HG03095 (cell line): ENCODE measurements around the gene SETDB2.
A peak's percentile ranks its signal among the peaks of the same experiment; 100 is the strongest.
"Not testable (repeated sequence)": the region's sequence is repeated elsewhere in the genome, so short reads cannot be mapped to it uniquely, and the experiment has no call there.

ENCODE experiments used
- ATAC-seq: cut with Tn5 transposase; IDR thresholded peaks from one replicate; pipeline ENCODE4 v1.9.1; 2021; ENCODE audit warnings: moderate library complexity; ENCODE audit not compliant: unreplicated experiment

The SETDB2 gene

DNA sequence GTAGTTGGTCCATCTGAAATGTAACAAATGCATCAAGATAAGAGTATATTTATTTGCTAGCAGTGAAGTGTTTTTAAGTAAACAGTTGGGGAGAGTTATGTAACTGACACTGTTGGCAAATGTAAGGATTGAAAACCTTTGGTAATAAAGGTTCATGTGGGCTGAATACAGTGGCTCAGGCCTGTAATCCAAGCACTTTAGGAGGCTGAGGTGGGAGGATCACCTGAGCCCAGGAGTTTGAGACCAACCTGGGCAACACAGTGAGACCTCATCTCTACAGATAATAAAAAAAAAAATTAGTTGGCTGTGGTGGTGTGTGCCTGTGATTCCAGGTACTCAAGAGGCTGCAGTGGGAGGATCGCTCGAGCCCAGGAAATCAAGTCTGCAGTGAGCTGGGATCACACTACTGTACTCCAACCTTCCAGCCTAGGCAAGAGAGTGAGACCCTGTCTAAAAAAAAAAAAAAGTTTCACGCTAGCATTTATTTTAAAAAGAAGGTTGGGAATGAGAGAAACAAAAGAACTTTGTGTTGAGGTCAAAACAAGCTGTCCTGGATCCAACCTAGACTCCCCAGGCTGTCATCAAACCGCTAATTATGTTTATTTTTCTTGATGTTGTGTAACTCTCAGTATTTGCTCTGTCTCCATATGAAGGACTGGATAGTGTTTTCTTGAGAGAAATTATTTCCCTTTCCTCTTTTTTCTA is 20.7 kb downstream of the SETDB2 start:
- ATAC-seq = no peak

DNA sequence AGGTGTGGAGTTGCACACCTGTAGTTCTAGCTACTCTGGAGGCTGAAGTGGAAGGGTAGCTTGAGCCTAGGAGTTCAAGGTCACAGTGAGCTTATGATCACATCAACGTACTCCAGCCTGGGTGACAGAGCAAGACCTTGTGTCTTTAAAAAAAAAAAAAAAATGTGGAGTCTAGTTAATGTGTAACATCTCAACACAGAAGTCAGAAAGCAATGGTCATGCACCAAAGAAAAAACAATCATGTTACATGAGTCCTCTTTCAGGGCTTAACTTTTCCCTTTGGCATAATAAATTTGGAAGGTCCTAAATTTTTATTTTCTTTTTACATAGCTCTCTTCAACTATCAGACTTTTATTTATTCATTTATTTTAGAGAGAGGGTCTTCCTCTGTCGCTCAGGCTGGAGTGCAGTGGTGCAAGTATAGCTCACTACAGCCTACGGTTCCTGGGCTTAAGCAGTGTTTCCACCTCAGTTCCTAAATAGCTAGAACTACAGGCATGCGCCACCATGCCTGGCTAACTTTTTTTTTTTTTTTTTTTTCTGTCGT is 22.3 kb downstream of the SETDB2 start:
- no peak for ATAC-seq

DNA sequence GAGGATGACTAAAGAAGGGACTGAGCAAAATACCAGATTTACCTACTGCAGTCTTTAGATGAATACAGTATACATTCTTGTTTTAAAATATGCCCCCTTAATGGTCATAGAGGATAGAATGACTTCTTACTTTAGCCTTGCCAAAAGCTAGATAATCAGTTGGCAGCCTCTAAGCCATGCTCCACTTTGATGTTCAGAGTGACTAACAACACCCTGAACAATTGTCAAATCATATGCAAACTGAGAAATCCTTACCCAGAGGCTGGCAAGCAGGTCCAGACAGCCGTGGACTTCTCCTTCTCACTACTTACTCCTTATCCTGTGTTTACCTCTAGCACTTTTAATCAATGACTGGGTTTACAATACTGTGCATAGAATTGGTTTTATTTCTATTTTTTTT is 28.1 kb downstream of the SETDB2 start:
- no peak for ATAC-seq

DNA sequence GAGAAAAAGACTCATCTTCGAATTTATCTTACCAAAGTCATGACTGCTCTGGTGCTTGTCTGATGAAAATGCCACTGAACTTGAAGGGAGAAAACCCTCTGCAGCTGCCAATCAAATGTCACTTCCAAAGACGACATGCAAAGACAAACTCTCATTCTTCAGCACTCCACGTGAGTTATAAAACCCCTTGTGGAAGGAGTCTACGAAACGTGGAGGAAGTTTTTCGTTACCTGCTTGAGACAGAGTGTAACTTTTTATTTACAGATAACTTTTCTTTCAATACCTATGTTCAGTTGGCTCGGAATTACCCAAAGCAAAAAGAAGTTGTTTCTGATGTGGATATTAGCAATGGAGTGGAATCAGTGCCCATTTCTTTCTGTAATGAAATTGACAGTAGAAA is 32.5 kb downstream of the SETDB2 start:
- no peak for ATAC-seq

DNA sequence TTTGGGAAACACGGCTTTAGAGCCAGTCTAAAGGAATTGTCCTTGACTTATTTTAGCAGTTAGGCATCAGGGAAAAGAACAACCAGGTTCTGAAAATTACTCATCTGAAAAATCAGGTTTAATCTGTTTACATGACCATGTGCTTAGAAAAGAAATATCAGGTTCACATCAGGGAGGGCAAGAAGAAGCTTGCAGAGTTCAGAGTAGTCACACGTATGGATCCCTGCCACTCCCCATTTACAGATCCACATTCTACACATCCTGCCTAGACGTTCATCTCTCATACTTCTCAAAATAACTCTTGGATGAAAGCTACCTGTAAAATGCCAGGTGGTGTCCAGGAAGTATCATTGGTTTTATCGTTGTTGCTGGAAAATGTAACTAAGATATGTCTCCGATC is 37.7 kb downstream of the SETDB2 start:
- no peak for ATAC-seq

DNA sequence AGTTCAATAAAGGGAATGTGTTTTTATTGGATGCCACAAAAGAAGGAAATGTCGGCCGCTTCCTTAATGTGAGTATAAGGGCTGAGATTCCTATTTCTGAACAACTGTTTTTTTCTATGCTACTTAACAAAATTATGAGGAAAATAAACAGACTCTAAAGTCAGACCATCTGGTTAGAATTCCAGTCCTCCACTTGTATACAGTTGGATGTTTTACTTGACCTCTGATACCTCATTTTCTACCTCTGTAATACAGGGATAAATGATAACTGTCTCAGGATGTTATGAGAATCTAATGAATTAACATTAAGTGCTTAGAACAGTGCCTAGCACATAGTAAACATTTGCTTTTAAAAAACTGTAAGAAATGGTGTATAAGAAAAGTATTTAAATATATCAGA is 44.5 kb downstream of the SETDB2 start:
- no peak for ATAC-seq

DNA sequence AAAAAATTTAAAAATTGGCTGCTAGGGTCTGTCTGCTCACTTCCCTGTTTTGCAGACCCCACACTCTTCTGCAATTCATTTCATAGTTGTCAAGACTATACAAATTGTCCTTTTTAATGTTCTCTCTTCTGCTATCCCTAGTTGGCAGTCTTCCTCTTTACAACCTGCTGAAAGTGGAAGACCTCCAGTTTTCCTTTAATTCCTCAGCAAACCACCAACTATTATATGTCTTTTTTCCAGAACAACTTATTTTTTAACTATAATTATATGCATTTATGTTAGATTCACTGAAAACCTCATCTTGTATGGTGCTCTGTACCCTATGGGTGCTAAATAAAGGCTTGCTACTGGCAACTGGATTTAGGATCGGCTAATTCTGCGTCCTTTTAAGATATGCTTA is 50.6 kb downstream of the SETDB2 start:
- ATAC-seq = no peak

DNA sequence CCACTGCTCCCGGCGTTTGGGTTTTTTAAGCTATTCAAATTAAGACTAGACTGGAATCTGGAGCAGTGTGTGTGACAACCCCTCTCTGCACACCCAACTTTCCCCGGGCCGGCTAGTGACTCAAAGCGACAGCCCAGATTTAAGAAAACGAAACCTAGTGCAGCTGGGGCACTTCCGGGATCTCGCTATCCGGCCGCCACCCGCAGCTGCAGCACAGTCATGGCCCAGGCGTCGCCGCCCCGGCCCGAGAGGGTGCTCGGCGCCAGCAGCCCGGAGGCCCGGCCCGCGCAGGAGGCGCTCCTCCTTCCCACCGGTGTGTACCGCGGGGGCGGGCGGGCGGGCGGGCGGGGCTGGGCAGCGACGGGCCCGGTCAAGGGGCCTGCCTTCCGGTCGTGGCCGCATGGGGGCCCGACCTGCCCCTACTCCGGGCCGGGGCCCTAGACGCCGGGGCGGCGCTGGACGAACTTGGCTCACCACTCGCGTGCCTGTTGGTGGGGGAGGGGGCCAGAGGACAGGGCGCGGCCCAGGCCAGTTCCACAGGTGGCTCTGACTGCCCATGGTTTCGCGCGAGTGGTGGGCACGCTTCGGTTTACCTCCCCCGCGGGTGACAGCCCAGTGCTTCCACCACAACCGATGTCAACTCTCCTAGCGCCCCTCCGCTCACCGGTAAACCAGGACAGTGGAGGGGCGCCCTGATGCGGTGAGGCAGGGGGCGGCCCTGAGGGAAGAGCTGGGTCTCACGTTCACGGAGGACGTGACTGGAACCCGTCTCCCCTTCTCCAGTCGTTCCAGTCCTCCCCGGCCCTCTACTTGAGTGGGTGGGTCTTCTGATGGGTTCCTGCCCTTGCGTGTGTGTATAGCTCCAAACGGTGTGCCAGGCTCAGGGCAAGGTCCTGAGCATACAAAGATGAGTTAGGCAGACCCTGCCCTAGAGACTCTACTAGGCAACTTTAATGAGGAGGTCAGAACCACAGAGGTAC is 52.0 kb downstream of the SETDB2 start, which contains the start of gene PHF11:
TSS of gene PHF11 (plus strand) at position 171 of the 980 bp plus-strand sequence. CDS start at position 220, 49 bp downstream.
- ATAC-seq = peak; percentile 80

DNA sequence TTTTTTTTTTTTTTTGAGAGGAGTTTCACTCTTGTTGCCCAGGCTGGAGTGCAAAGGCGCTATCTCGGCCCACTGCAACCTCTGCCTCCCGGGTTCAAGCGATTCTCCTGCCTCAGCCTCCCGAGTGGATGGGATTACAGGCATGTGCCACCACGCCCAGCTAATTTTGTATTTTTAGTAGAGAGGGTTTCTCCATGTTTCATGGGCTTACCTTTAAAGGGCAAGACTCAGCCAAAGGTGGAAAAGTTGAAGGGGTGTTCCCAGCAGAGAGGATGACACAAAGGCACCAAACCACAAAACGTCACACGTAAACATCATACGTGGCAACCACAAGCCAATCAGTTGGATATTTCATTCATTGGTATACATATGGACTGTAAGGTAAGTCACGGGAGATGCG is 52.8 kb downstream of the SETDB2 start:
- ATAC-seq = not testable (repeated sequence)

DNA sequence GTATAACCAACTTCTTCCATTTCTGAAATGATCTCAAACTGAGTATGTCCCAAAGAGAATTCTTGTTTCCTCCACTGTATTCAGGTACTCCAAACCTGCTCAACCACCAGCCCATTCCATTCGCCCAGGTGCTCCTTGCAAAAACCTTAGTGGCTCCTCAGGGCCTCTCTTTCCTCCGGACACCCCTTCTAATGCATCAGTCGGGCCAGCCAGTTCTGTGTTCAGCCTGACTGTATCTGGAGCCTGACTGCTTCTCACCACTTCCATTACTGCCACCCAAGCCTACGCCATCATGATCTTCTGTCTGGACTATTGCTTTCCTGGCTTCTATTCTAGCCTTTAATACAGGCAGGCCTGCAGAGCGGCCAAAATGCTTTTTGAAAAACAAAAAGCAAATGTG is 53.2 kb downstream of the SETDB2 start:
- ATAC-seq = no peak

DNA sequence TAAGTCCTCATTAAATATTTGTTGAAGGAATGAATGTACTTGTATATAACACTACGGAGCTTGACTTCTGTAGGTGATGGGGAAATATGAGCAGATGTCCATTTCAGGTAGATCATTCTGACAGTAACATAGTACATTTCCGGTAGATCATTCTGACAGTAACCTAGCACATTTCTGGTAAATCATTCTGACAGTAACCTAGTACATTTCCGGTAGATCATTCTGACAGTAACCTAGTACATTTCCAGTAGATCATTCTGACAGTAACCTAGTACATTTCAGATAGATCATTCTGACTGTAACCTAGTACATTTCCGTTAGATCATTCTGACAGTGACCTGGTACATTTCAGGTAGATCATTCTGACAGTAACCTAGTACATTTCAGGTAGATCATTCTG is 54.1 kb downstream of the SETDB2 start:
- ATAC-seq = no peak

DNA sequence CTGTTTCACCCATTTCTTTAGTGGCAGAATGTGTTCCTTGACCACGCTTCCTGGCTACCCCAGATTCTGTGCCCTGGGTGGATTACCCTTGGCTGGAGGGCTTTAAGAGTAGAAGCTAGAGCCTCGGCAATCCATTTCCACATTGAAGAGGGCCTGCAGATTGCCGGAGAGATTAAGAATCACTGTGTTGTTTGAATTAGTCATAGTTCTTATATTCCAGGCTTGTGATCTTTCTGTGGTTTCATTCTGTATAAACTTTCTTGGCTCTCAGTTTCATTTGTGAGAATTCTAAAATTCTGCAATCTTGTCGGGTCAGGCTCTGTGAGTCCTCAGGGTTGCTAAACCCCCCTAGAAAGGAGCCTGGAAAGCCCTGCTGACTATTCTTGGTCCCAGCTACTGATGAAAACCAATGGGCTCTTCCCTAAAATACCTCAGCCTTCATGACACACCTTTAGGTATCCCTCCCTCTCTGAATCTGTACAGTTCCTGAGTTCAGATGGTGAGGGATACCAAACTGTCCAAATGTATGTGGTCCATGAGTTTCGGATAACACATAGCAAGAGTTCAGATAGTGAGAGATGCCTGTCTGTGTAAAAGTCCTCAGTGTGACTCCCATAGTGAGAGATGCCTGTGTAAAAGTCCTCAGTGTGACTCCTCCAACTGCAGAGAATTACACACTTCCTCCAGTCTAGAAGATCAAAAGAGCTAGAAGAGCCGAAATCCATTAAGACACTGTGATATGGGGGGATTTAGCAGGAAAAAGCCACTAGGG is 56.0 kb downstream of the SETDB2 start:
- ATAC-seq = no peak

DNA sequence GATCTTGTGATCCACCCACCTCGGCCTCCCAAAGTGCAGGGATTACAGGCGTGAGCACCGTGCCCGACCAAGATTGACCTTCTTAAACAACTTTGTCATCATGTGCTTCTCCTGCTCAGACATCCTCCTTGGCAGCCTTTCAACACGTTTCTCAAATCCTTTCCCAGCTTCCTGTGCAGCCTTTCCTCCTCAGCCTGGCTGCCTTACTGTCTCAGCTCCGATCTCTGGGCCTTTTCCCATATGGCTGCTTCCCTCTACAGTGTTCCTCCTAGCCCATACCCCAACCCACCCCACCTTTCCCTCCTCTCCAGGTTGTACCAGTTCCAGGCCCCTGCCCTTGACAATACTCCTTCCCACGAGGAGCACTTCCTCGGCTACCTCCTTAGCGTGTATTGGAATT is 58.9 kb downstream of the SETDB2 start:
- no peak for ATAC-seq

DNA sequence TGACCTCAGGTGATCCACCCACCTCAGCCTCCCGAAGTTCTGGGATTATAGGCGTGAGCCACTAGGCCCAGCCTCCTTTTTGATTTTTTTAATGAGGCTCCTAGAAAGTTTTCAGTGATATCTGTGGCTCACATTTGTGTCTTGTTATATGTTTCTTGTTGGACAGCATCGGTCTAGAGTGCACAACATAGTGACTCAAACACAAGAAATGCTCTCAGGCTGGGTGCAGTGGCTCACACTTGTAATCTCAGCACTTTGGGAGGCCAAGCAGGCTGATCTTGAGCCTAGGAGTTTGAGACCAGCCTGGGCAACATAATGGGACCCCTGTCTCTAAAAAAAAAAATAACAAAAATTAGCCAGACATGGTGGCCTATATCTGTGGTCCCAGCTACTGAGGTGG is 59.9 kb downstream of the SETDB2 start:
- ATAC-seq = no peak

DNA sequence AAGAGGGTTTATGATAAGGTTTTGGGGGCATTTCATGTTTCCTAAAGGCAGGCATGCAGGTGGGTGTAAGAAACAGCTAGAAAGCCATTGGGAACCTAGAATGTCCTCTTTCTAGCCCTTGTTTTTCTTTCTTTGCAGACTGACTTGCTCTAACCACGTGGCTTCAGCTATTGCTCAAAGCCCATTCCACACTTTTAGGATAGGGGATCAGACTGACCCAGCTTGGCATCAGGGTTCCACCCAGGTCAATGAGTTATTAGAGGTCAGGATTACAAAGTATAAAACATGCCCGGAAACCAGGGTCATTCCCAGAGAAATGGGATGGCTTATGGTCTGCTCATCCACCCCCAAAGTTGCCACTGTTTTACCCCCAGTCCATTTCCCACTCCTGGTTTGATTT is 68.5 kb downstream of the SETDB2 start:
- no peak for ATAC-seq

DNA sequence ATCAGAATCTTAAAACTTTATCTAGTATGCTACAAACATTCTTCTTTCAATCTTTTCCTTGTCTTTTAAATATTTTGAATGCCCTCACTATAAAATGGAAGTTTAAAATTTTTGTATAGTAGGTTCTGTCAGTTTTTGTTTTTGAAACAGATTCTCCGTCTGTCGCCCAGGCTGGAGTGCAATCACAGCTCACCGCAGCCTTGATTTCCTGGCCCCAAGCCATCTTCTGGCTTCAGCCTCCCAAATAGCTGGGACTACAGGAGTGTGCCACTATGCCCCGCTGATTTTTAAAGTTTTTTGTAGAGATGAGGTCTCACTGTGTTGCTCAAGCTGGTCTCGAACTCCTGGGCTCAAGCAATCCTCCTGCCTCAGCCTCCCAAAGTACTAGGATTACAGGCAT is 72.4 kb downstream of the SETDB2 start:
- ATAC-seq = no peak

DNA sequence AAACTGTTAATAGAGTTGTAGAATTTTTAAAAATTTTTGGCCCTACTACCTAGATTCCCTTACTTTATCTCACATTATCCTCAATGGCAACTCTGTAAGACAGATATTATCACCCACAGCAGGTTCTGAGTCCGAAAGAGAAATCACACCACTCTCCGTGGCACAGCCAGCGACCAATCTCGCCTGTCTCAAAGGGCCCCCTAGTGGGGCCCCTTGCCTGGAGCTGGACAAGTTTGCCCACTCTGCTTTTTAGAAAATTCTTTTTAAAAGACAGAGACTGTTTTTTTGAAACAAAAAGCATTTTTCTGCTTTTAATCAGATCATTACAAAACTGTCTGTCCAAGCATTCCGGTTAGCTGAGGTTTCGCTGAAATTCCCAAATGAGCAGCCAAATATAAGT is 73.4 kb downstream of the SETDB2 start:
- ATAC-seq = no peak

DNA sequence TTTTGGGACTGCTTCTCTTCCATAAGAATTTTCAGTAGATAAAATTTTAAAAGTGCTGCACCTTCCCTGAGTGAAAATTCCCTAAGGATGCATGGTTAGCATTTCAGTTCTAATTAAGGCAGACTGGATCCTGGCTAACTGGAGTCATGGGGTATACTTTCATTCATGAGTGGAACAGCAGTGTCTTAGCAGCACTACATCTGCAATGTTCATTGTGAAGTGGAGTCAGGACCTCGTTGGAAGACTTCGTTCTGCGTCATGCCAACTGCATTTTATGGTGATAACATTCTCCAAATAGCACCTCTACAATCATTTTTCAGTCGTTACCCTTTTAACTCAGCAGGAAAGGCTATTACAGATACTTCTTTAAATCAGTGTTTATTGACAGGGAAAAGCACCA is 77.2 kb downstream of the SETDB2 start:
- ATAC-seq = no peak

DNA sequence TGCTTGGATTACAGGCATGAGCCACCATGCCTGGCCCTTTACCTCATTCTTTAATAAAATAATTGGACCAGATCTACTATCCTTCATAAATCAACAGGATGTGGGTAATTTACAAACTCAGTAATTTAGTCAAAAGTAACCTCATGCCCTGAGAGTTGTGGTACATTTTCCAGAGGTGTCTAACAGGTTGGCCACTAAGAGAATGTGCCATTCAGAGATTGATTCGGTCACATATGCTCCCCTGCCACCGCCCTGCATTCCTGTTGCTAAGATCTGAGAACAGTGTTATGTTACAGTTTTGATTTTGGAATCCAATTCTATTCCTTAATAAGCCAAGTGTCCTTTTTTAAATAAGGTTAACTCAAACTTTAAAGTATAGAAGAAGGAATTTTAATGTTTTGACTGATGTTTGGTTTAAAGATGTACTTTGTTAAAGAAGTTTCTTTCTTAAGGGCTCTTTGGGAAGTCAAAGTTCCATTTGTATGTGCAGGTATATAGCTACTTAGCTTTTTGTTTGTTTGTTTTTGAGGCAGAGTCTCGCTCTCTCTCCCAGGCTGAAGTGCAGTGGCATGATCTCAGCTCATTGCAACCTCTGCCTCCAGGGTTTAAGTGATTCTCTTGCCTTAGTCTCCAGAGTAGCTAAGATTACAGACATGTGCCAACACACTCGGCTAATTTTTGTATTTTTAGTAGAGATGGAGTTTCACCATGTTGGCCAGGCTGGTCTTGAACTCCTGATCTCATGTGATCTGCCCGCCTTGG is 80.8 kb downstream of the SETDB2 start:
- no peak for ATAC-seq

DNA sequence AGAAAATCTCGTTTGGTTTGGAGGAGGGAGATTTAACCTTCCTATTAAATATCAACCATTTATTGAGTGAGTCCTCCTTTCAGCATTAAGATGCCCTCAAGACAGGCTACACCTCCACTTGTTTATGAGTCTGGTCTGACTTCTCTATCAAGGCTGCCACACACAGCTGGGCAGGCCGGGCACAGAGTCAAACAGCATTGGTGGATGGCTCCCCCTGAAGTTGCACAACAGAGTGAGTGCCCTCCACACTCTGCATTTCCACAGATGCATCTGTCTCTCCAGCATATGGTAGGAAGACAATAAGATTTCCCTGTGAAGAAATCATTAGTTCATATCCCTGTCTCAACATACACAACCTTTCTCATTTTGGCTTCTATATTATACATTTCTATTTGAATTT is 83.0 kb downstream of the SETDB2 start:
- no peak for ATAC-seq
